Tibial nerve (tissue), 3 donors: Measurements from ENCODE around the gene NPHS1.

Experiments
- CTCF ChIP-seq, 5 experiments: fragments of 200-600 bp in 3 of 5; fragments of 450-650 bp in 2 of 5; sonication (generic) in 3 of 5; IDR thresholded peaks; one replicate each; pipeline ENCODE4 v1.5.1; 2016 to 2019; ENCODE audit warnings: antibody characterized with exemption in 5 of 5, mild to moderate bottlenecking in 3 of 5, moderate library complexity in 2 of 5
- POLR2A ChIP-seq, 2 donors: fragments of 450-650 bp; IDR thresholded peaks; one replicate each; pipeline ENCODE4 v1.6.1; 2017; ENCODE audit warnings: antibody characterized with exemption in 2 of 2, mild to moderate bottlenecking in 2 of 2, moderate library complexity in 2 of 2

- TF ChIP-seq CTCF (IDR thresholded peaks at IDR 0.05) (no peak), POLR2A (IDR thresholded peaks at IDR 0.05) (no peak)
Measured at GRCh38 chr19:35779033-35779432, 73.3 kb downstream of the NPHS1 start.
